Psoas muscle (tissue), 8 donors: ENCODE measurements around the gene CHRM2. TPM values are rescaled to one million over a fixed set of nuclear protein-coding genes. Genes with fewer than 3 reads are reported as not detected.

Experiments
- ATAC-seq, 4 donors: fragments of 200-7000 bp; cut with Tn5 transposase; one replicate each; pipeline ENCODE4 v1.9.1; 2020; ENCODE audit warnings: moderate library complexity in 3 of 4, mild to moderate bottlenecking in 2 of 4
- DNase-seq, 2 donors: peaks; one replicate each; pipeline ENCODE4 v3.0.0-alpha.2; 2020
- H3K27ac ChIP-seq: fragments of 200-600 bp; one replicate; pipeline ENCODE4 v1.8.0; 2022
- H3K27me3 ChIP-seq, 3 donors: fragments of 200-600 bp in 1 of 3; one replicate each; pipeline versions ENCODE4 v1.6.1 to v1.8.0; 2013 to 2022; ENCODE audit warnings: low read length in 2 of 3, mild to moderate bottlenecking in 2 of 3, moderate library complexity in 1 of 3; ENCODE audit not compliant: insufficient read depth in 3 of 3
- H3K36me3 ChIP-seq, 2 donors: fragments of 200-600 bp in 1 of 2; one replicate each; pipeline versions ENCODE4 v1.6.1 to v1.8.0; 2013 to 2022; ENCODE audit warnings: low read depth in 1 of 2, mild to moderate bottlenecking in 1 of 2, moderate library complexity in 1 of 2; ENCODE audit not compliant: insufficient read depth in 1 of 2
- H3K4me1 ChIP-seq: fragments of 200-600 bp; one replicate; pipeline ENCODE4 v1.8.0; 2022
- H3K4me3 ChIP-seq: fragments of 200-600 bp; one replicate; pipeline ENCODE4 v1.8.0; 2022; ENCODE audit warnings: mild to moderate bottlenecking
- H3K9me3 ChIP-seq: fragments of 200-600 bp; one replicate; pipeline ENCODE4 v1.8.0; 2022
- WGBS, 3 donors: extraction: QIAGEN DNeasy Blood & Tissue Kit; methylation state at CpG; one replicate each; pipeline versions ENCODE4 v1.1.6 to v1.1.7; 2013; 5-methylcytosine and 5-hydroxymethylcytosine counted together
- intact Hi-C, 2 donors: fragments of 100-400 bp; cut with DNase I; formaldehyde crosslinking; loops; one replicate each; pipeline versions ENCODE4 v1.11.0 to v1.14.2; 2022
- polyA plus RNA-seq, 3 donors: library from polyadenylated mRNA; stranded (reverse); fragments of 200-250 nt; gene quantifications; one replicate each; pipeline ENCODE4 v1.2.3, GENCODE V29; 2013
- total RNA-seq, 4 donors: library from RNA; stranded (reverse); fragmentation: NEBNext Ultra II Directional in 2 of 4; extraction: Animal tissue kit (Norgen Biotek cat#: 25700) in 2 of 4; gene quantifications; one replicate each; pipeline versions ENCODE4 v1.2.1 to v1.2.4, GENCODE V29; 2021 to 2023
- TF ChIP-seq, protein P1 (sequence below): fragments of 200-600 bp; IDR thresholded peaks from one replicate; pipeline ENCODE4 v1.8.0; 2022; ENCODE audit warnings: antibody characterized with exemption
- donor health status: healthy with polysubstance abuse.
- donor health status: DM: no; HTN: no; CAD: no; lungs with moderate emphysema.
- donor health status: Bipolar disorder and iron deficiency.
- donor health status: healthy.
- donor health status: DM: yes; HTN: yes; CAD: no.
- donor health status: DM: no; HTN: no; CAD: no.
- donor health status: DM: no; HTN: no; CAD: no.
- donor health status: DM: yes; HTN: yes; CAD: no.

CHRM2 gene
- total and polyA plus RNA-seq, 7 donors, result not detected

GRCh38 chr7:136877509-136877908 is 9.1 kb downstream of the CHRM2 start:
- intact Hi-C loops, result no loop called here
- WGBS, 3 donors, result 84 to 91% (median 86%) methylated on average over 1 of the region's 1 CpG
- DNase-seq (no peak), ATAC-seq (no peak)
- TF ChIP-seq, protein P1, sequence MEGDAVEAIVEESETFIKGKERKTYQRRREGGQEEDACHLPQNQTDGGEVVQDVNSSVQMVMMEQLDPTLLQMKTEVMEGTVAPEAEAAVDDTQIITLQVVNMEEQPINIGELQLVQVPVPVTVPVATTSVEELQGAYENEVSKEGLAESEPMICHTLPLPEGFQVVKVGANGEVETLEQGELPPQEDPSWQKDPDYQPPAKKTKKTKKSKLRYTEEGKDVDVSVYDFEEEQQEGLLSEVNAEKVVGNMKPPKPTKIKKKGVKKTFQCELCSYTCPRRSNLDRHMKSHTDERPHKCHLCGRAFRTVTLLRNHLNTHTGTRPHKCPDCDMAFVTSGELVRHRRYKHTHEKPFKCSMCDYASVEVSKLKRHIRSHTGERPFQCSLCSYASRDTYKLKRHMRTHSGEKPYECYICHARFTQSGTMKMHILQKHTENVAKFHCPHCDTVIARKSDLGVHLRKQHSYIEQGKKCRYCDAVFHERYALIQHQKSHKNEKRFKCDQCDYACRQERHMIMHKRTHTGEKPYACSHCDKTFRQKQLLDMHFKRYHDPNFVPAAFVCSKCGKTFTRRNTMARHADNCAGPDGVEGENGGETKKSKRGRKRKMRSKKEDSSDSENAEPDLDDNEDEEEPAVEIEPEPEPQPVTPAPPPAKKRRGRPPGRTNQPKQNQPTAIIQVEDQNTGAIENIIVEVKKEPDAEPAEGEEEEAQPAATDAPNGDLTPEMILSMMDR, result no peak
- Histone ChIP-seq H3K27me3 (peaks cover 0 to 5% (median 0%) of the 10 kb centered on the region in 3 donors), H3K36me3 (no peaks in the 10 kb centered on the region), H3K4me3 (no peak overlapping the region), H3K27ac (no peak overlapping the region), H3K9me3 (no peaks in the 10 kb centered on the region), H3K4me1 (no peaks in the 10 kb centered on the region)

DNA sequence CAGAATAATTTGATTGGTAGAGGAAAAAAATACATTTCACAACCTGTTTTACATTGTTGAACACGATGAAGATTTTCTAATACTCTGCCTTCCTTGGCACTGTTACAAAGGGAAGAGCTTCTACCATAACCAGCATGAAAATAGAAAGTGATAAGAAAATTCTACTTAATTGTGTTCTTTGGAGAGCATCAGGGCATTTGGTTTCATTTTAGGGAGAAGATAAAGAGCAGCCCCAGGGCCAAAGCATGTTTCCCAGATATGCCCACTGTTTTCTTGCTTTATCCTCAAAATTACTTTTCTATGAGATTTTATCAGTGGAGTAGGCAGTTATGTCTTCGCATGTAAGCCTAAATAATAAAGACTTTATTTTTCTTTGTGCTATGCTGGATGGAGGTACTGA is 9.5 kb downstream of the CHRM2 start:
- Histone ChIP-seq H3K9me3 (no peaks in the 10 kb centered on the region), H3K27me3 (peaks cover 0 to 5% (median 0%) of the 10 kb centered on the region in 3 donors), H3K4me3 (no peak overlapping the region), H3K36me3 (no peaks in the 10 kb centered on the region), H3K4me1 (no peaks in the 10 kb centered on the region), H3K27ac (no peak overlapping the region)
- WGBS, 3 donors, result 64 to 76% (median 65%) methylated on average over 2 of the region's 2 CpGs
- no peak for DNase-seq
- ATAC-seq, result no peak
- intact Hi-C loops, result no loop called here
- TF ChIP-seq, protein P1, result no peak

GRCh38 chr7:136878878-136879277 is 10.4 kb downstream of the CHRM2 start:
- Histone ChIP-seq H3K36me3 (no peaks in the 10 kb centered on the region), H3K4me3 (no peak overlapping the region), H3K4me1 (no peaks in the 10 kb centered on the region), H3K27ac (no peak overlapping the region), H3K27me3 (peaks cover 0 to 1% (median 0%) of the 10 kb centered on the region in 3 donors), H3K9me3 (no peaks in the 10 kb centered on the region)
- 32 to 44% (median 33%) methylated on average over 1 of the region's 1 CpG for WGBS, 3 donors
- intact Hi-C loops, result no loop called here
- ATAC-seq (no peak), DNase-seq (no peak)
- TF ChIP-seq, protein P1, result no peak

GRCh38 chr7:136883046-136883445 is 14.6 kb downstream of the CHRM2 start:
- Histone ChIP-seq H3K27ac (no peak overlapping the region), H3K4me3 (no peak overlapping the region), H3K4me1 (no peaks in the 10 kb centered on the region), H3K36me3 (no peaks in the 10 kb centered on the region), H3K27me3 (no peaks in the 10 kb centered on the region), H3K9me3 (no peaks in the 10 kb centered on the region)
- intact Hi-C loops, result no loop called here
- TF ChIP-seq, protein P1, result no peak
- DNase-seq, result no peak
- no peak for ATAC-seq
- WGBS, 3 donors, result 67 to 81% (median 73%) methylated on average over 3 of the region's 3 CpGs

DNA sequence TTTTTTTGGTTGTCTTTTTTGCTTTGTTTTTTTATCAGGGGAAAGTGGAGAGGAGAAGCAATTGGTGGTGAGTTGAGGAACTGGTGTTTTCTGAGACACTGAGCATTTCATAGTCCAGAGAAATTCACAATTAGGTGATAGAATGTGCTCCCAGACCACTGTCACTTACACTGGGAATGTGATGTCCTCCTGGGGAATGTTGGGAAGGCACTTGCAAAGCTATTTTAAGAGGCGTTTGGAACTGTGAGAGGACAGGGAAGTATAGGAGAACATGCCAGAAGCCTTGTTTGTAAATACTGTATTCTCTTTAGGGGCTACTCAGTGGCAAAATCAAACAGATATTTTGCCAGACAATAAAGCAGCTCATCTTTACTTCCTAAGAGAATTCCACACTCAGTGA is 16.0 kb downstream of the CHRM2 start:
- no peaks in the 10 kb centered on the region for H3K36me3 ChIP-seq
- no peaks in the 10 kb centered on the region for H3K4me1 ChIP-seq
- H3K27me3 ChIP-seq, result no peaks in the 10 kb centered on the region
- H3K9me3 ChIP-seq, result no peaks in the 10 kb centered on the region
- ATAC-seq, result no peak
- intact Hi-C loops, result no loop called here
- H3K27ac ChIP-seq, result no peak overlapping the region
- DNase-seq, result no peak
- WGBS, 3 donors, result 6 to 11% (median 9%) methylated on average over 1 of the region's 1 CpG
- TF ChIP-seq, protein P1, result no peak
- no peak overlapping the region for H3K4me3 ChIP-seq
